ENCODE measurements around the gene KDF1.

DNA sequence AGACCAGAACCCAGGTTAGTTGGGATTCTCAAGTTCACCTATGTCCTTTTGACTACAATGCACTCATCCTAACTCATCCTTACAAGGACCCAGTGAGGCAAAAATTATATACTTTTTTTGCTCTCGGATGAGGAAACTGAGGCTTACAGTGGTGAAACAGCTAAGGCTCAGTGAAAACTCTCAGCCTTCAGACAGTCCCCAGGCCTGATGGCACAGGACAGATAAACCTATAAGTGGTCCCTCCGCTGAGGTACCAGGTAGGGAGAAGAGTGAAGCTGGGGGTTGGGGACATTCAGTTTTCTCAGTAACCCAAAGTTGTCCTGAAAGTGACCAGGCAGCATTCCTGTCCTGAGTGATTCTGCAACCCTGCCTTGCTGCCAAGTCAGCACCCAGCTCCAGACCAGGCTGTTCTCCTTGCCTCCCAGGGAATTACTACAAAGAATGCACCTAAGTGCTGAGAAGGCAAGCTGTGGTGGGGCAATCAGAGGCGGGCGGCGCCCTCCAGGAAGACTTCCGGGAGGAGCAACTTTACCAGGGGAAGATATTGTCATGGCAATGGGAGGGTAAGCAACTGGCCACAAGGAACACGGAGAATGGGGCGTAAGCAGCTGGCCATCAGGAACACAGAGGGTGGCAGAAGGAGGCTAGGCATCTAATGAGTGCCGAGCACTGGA lies 47.8 kb upstream of the KDF1 start:
- TF ChIP-seq POLR2AphosphoS5 (IDR thresholded peaks at IDR 0.05) (peak; percentile 94), CTCF (IDR thresholded peaks at IDR 0.05) (no peak)
